Measurements from ENCODE around the gene MYO1G.

DNA sequence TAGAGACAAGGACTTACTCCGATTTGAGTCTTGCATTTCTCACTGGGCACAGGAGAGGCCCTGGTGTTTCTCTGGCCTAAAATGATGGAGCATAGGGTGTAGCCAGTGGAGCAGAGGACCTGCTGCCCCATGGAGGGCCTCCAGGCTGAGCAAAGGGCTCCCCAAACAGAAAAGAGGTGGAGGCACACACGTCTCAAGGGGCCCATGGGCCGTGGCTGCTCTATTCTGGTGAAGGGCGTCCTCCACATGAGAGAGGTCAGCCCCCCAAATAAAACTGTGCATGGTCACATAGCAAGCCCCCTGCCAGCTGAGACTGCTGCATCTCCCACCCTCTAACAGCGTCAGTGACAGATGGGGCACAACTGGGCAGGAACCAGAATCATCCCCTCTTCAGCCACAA lies 41.4 kb downstream of the MYO1G start:
- no peak for TF ChIP-seq POLR2A (IDR thresholded peaks at IDR 0.05)
- TF ChIP-seq, protein P1, sequence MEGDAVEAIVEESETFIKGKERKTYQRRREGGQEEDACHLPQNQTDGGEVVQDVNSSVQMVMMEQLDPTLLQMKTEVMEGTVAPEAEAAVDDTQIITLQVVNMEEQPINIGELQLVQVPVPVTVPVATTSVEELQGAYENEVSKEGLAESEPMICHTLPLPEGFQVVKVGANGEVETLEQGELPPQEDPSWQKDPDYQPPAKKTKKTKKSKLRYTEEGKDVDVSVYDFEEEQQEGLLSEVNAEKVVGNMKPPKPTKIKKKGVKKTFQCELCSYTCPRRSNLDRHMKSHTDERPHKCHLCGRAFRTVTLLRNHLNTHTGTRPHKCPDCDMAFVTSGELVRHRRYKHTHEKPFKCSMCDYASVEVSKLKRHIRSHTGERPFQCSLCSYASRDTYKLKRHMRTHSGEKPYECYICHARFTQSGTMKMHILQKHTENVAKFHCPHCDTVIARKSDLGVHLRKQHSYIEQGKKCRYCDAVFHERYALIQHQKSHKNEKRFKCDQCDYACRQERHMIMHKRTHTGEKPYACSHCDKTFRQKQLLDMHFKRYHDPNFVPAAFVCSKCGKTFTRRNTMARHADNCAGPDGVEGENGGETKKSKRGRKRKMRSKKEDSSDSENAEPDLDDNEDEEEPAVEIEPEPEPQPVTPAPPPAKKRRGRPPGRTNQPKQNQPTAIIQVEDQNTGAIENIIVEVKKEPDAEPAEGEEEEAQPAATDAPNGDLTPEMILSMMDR (IDR thresholded peaks at IDR 0.05) = no peak

Data from adrenal gland (tissue), 5 donors.